K562 (cell line): ENCODE data around the gene RNF19B. TPM values are rescaled to one million over a fixed set of nuclear protein-coding genes. Genes with fewer than 3 reads are reported as not detected.

ENCODE experiments used
- CTBP1 ChIP-seq: fragments of 450-650 bp; IDR thresholded peaks from 2 replicates; pipeline ENCODE4 v1.6.1; 2016; ENCODE audit warnings: borderline replicate concordance
- ETV1 ChIP-seq: fragments of 450-650 bp; conservative IDR thresholded peaks from 2 replicates; pipeline ENCODE4 v1.6.1; 2016; ENCODE audit warnings: missing genetic modification characterization, control low read depth, low read depth, missing compliant biosample characterization
- MAZ ChIP-seq, 2 experiments: fragments of 450-650 bp in 1 of 2; sonication (generic) in 1 of 2; formaldehyde crosslinking; IDR thresholded peaks in 1 of 2; conservative IDR thresholded peaks in 1 of 2; 2 replicates each; pipeline versions ENCODE4 v1.4.0 to v1.5.0; 2020; ENCODE audit warnings: mild to moderate bottlenecking in 1 of 2, missing genetic modification reagents in 1 of 2
- MCM2 ChIP-seq: fragments of 450-650 bp; IDR thresholded peaks from 2 replicates; pipeline ENCODE4 v1.6.1; 2017; ENCODE audit warnings: low read depth, mild to moderate bottlenecking
- NCOR1 ChIP-seq: fragments of 450-650 bp; IDR thresholded peaks from 2 replicates; pipeline ENCODE4 v1.6.1; 2016; ENCODE audit warnings: mild to moderate bottlenecking, moderate library complexity
- PRMT5 ChIP-seq: sonication (generic); formaldehyde crosslinking; IDR thresholded peaks from 2 replicates; pipeline ENCODE4 v1.5.0; 2020; ENCODE audit warnings: missing genetic modification reagents
- RAD51 ChIP-seq: fragments of 450-650 bp; IDR thresholded peaks from 2 replicates; pipeline ENCODE4 v1.7.1; 2016; ENCODE audit warnings: low read depth, mild to moderate bottlenecking, borderline replicate concordance
- YBX1 ChIP-seq: fragments of 450-650 bp; IDR thresholded peaks from 2 replicates; pipeline ENCODE4 v1.7.1; 2016; ENCODE audit warnings: mild to moderate bottlenecking
- polyA plus RNA-seq, 8 experiments: library from polyadenylated mRNA; depleted of rRNA in 4 of 8; stranded (reverse) in 5 of 8; unstranded in 3 of 8; fragments of >200 nt; fragmentation: Nextera tagmentation in 2 of 8; fragmentation: Illumina TruSeq in 1 of 8; extraction: Ambion mirVana in 2 of 8; extraction: Trizol in 1 of 8; gene quantifications; 2 replicates each; pipeline versions ENCODE4 v1.2.1 to v1.2.3, GENCODE V29; 2011 to 2014; ENCODE audit warnings: inconsistent platforms in 1 of 8, missing spikeins in 1 of 8
- total RNA-seq, 7 experiments: library from RNA; depleted of rRNA in 6 of 7; stranded (reverse); fragments of >200 nt in 6 of 7; fragmentation: Illumina TruSeq in 2 of 7; extraction: Trizol in 2 of 7; gene quantifications; 2 replicates each; pipeline versions ENCODE4 v1.2.1 to v1.2.3, GENCODE V29; 2011 to 2021; ENCODE audit warnings: low replicate concordance in 1 of 7
- TF ChIP-seq, protein P1 (sequence below): IDR thresholded peaks from 2 replicates; pipeline ENCODE4 v1.6.1; 2012; ENCODE audit warnings: low read depth, low read length, improper control_type of control experiment, borderline replicate concordance
- TF ChIP-seq, protein P2 (sequence below), 2 experiments: IDR thresholded peaks in 1 of 2; conservative IDR thresholded peaks in 1 of 2; 2 replicates each; pipeline ENCODE4 v1.6.1; 2016; ENCODE audit warnings: low read depth in 2 of 2, mild to moderate bottlenecking in 1 of 2, missing compliant biosample characterization in 1 of 2, missing genetic modification characterization in 1 of 2, moderate library complexity in 1 of 2
- TF ChIP-seq, protein P3 (sequence below): sonication (generic); formaldehyde crosslinking; IDR thresholded peaks from 2 replicates; pipeline ENCODE4 v1.5.0; 2020; ENCODE audit warnings: missing genetic modification reagents
- TF ChIP-seq, protein P4 (sequence below): fragments of 450-650 bp; formaldehyde crosslinking; IDR thresholded peaks from 2 replicates; pipeline ENCODE4 v1.4.0; 2020; ENCODE audit warnings: mild to moderate bottlenecking, mixed read lengths

Gene RNF19B
- total and polyA plus RNA-seq, 9 of the 15 experiments (the other 6 are each of a cell fraction or from before 2014, with no cell fraction given) = 2.6 to 14.9 (median 10.1) TPM

DNA sequence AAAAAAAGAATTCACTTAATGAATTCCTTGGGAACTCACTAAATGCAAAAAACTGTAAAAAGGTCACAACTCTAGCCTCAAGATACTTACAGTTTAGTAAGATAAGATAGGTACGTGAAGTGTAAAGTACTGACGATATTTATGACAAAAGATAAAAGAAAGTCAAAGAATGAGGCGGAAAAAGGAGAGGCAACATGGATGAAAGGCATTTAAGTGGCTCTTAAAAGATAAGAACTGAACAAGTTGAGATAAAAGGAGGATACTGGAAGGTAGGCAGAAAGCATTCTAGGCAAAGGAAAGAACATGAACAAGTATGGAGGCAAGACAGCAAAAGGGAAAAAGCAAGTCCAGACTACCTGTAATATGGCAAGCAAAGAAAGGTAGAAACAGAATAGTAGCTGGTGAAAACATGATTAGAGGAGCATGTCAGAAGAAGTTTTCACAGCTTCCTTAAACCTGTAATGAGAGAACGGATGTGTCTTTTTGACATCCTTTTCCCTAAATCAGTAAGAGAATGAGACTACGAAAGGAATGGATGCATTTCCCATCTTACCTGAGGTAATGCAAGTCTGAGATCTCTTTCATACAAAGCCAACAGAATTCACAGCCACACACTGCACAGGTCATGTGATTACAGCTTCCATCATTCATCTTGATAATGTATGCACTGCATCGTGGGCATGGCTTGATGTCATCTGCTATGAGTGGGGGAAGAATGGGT, 16.8 kb downstream of the RNF19B start (continued):
- TF ChIP-seq, protein P1, sequence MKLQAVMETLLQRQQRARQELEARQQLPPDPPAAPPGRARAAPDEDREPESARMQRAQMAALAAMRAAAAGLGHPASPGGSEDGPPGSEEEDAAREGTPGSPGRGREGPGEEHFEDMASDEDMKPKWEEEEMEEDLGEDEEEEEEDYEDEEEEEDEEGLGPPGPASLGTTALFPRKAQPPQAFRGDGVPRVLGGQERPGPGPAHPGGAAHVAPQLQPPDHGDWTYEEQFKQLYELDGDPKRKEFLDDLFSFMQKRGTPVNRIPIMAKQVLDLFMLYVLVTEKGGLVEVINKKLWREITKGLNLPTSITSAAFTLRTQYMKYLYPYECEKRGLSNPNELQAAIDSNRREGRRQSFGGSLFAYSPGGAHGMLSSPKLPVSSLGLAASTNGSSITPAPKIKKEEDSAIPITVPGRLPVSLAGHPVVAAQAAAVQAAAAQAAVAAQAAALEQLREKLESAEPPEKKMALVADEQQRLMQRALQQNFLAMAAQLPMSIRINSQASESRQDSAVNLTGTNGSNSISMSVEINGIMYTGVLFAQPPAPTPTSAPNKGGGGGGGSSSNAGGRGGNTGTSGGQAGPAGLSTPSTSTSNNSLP = no peak
- TF ChIP-seq, protein P2, sequence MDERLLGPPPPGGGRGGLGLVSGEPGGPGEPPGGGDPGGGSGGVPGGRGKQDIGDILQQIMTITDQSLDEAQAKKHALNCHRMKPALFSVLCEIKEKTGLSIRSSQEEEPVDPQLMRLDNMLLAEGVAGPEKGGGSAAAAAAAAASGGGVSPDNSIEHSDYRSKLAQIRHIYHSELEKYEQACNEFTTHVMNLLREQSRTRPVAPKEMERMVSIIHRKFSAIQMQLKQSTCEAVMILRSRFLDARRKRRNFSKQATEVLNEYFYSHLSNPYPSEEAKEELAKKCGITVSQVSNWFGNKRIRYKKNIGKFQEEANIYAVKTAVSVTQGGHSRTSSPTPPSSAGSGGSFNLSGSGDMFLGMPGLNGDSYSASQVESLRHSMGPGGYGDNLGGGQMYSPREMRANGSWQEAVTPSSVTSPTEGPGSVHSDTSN (CRISPR knock-in tag; IDR thresholded peaks at IDR 0.05; ENCODE audit: low read depth) = no peak
- TF ChIP-seq, protein P2 (tag; conservative IDR thresholded peaks at IDR 0.05; ENCODE audit: low read depth) = peak; percentile 39
- TF ChIP-seq MAZ (CRISPR knock-in tag; conservative IDR thresholded peaks at IDR 0.05 in 1 of 2, IDR thresholded peaks at IDR 0.05 in 1 of 2) = 0 out of 4 replicates have a peak, but pooled peaks of 1 of the 2 experiments have one; percentile 15
- no peak for TF ChIP-seq MCM2
- TF ChIP-seq RAD51 = peak; percentile 50; the same call in 1 of the 2 replicates
- TF ChIP-seq ETV1 (tag) = no peak
- no peak for TF ChIP-seq CTBP1
- TF ChIP-seq NCOR1 = no peak
- TF ChIP-seq, protein P3, sequence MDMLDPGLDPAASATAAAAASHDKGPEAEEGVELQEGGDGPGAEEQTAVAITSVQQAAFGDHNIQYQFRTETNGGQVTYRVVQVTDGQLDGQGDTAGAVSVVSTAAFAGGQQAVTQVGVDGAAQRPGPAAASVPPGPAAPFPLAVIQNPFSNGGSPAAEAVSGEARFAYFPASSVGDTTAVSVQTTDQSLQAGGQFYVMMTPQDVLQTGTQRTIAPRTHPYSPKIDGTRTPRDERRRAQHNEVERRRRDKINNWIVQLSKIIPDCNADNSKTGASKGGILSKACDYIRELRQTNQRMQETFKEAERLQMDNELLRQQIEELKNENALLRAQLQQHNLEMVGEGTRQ (CRISPR knock-in tag) = peak; percentile 46; the same call in 1 of the 2 replicates
- no peak for TF ChIP-seq PRMT5
- no peak for TF ChIP-seq YBX1
- TF ChIP-seq, protein P4, sequence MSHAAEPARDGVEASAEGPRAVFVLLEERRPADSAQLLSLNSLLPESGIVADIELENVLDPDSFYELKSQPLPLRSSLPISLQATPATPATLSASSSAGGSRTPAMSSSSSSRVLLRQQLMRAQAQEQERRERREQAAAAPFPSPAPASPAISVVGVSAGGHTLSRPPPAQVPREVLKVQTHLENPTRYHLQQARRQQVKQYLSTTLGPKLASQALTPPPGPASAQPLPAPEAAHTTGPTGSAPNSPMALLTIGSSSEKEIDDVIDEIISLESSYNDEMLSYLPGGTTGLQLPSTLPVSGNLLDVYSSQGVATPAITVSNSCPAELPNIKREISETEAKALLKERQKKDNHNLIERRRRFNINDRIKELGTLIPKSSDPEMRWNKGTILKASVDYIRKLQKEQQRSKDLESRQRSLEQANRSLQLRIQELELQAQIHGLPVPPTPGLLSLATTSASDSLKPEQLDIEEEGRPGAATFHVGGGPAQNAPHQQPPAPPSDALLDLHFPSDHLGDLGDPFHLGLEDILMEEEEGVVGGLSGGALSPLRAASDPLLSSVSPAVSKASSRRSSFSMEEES (CRISPR knock-in tag) = peak; percentile 94
